Neural progenitor cell (in vitro differentiated cells): ENCODE results near the gene DNAAF2. TPM values are rescaled to one million over a fixed set of nuclear protein-coding genes. Genes with fewer than 3 reads are reported as not detected.

ENCODE experiments used
- DNase-seq: peaks from one replicate; pipeline ENCODE4 v3.0.0-alpha.2; 2016; ENCODE audit warnings: low spot score
- H2AFZ ChIP-seq: fragments of 200-600 bp; sonication (generic); replicated peaks from 2 replicates; pipeline ENCODE4 v1.6.1; 2016; ENCODE audit warnings: antibody characterized with exemption
- H3F3A ChIP-seq: fragments of 200-600 bp; sonication (generic); 2 replicates; pipeline ENCODE4 v1.6.1; 2016; ENCODE audit warnings: antibody characterized with exemption, low read depth
- H3K27ac ChIP-seq: fragments of 200-600 bp; sonication (generic); 2 replicates; pipeline ENCODE4 v1.5.1; 2016; ENCODE audit warnings: mild to moderate bottlenecking
- H3K27me3 ChIP-seq: fragments of 200-600 bp; sonication (generic); 2 replicates; pipeline ENCODE4 v1.6.1; 2016; ENCODE audit warnings: mild to moderate bottlenecking, moderate library complexity
- H3K36me3 ChIP-seq: fragments of 200-600 bp; sonication (generic); 2 replicates; pipeline ENCODE4 v1.5.1; 2016
- H3K4me1 ChIP-seq: fragments of 200-600 bp; sonication (generic); 2 replicates; pipeline ENCODE4 v1.6.1; 2016; ENCODE audit warnings: mixed run types
- H3K4me2 ChIP-seq: fragments of 200-600 bp; sonication (generic); 2 replicates; pipeline ENCODE4 v1.6.1; 2016
- H3K4me3 ChIP-seq: fragments of 200-600 bp; sonication (generic); 2 replicates; pipeline ENCODE4 v1.5.1; 2016
- H3K79me2 ChIP-seq: fragments of 200-600 bp; sonication (generic); 2 replicates; pipeline ENCODE4 v1.6.1; 2016; ENCODE audit warnings: low read depth
- H3K9ac ChIP-seq: fragments of 200-600 bp; sonication (generic); 2 replicates; pipeline ENCODE4 v1.6.1; 2016
- H3K9me3 ChIP-seq: fragments of 200-600 bp; sonication (generic); 2 replicates; pipeline ENCODE4 v1.5.1; 2016; ENCODE audit warnings: low read depth
- H4K20me1 ChIP-seq: fragments of 200-600 bp; sonication (generic); 2 replicates; pipeline ENCODE4 v1.6.1; 2016; ENCODE audit warnings: low read depth
- H3K27ac Mint-ChIP-seq: 3 replicates; pipeline ENCODE4 v1.8.0; 2021; ENCODE audit warnings: mixed read lengths
- H3K27me3 Mint-ChIP-seq: 2 replicates; pipeline ENCODE4 v1.8.0; 2022; ENCODE audit warnings: low read depth, mild to moderate bottlenecking, inconsistent platforms, moderate library complexity, mixed read lengths; ENCODE audit not compliant: insufficient read depth
- H3K36me3 Mint-ChIP-seq: 3 replicates; pipeline ENCODE4 v1.8.0; 2021; ENCODE audit warnings: mixed read lengths
- H3K4me1 Mint-ChIP-seq: 3 replicates; pipeline ENCODE4 v1.8.0; 2021; ENCODE audit warnings: mixed read lengths
- H3K4me3 Mint-ChIP-seq: 3 replicates; pipeline ENCODE4 v1.8.0; 2021; ENCODE audit warnings: mild to moderate bottlenecking, moderate library complexity, mixed read lengths
- H3K9me3 Mint-ChIP-seq: 3 replicates; pipeline ENCODE4 v1.8.0; 2020; ENCODE audit warnings: mixed read lengths
- CTCF ChIP-seq: fragments of 200-600 bp; sonication (generic); IDR thresholded peaks from 2 replicates; pipeline ENCODE4 v1.5.1; 2017; ENCODE audit warnings: antibody characterized with exemption, mild to moderate bottlenecking
- EZH2 ChIP-seq: fragments of 200-600 bp; sonication (generic); IDR thresholded peaks from 2 replicates; pipeline ENCODE4 v1.6.1; 2017; ENCODE audit warnings: antibody characterized with exemption, mild to moderate bottlenecking, moderate library complexity
- EZH2phosphoT487 ChIP-seq: fragments of 200-600 bp; sonication (generic); IDR thresholded peaks from 2 replicates; pipeline ENCODE4 v1.6.1; 2017; ENCODE audit warnings: antibody characterized with exemption
- total RNA-seq: library from RNA; depleted of rRNA; stranded (reverse); fragments of >200 nt; gene quantifications from 2 replicates; pipeline ENCODE4 v1.2.3, GENCODE V29; 2015; ENCODE audit warnings: low replicate concordance

Gene DNAAF2
- total RNA-seq, 1 donor from 2014 or later, result 35.1 TPM

- H4K20me1 ChIP-seq, result peaks cover 63% of the 10 kb centered on the region
- Mint-ChIP-seq H3K27me3 (peaks cover 5% of the 10 kb centered on the region), H3K4me3 (peak overlapping the region; percentile 27), H3K9me3 (no peaks in the 10 kb centered on the region), H3K27ac (no peak overlapping the region), H3K4me1 (peaks cover 34% of the 10 kb centered on the region), H3K36me3 (peaks cover 23% of the 10 kb centered on the region)
- H3K79me2 ChIP-seq, result peaks cover 70% of the 10 kb centered on the region
- no peak for TF ChIP-seq EZH2phosphoT487
- TF ChIP-seq CTCF, result no peak
- TF ChIP-seq EZH2, result no peak
- H3K4me3 ChIP-seq, result no peak overlapping the region
- H3K27ac ChIP-seq, result no peak overlapping the region
- H3K4me1 ChIP-seq, result peaks cover 22% of the 10 kb centered on the region
- no peak overlapping the region for H3K9ac ChIP-seq
- peaks cover 42% of the 10 kb centered on the region for H3F3A ChIP-seq
- H2AFZ ChIP-seq, result no peak overlapping the region
- H3K27me3 ChIP-seq, result no peaks in the 10 kb centered on the region
- H3K36me3 ChIP-seq, result peaks cover 25% of the 10 kb centered on the region
- no peak for DNase-seq
- H3K9me3 ChIP-seq, result no peaks in the 10 kb centered on the region
- H3K4me2 ChIP-seq, result peak overlapping the region; percentile 95
These were observed 11.7 kb downstream of the DNAAF2 start for GRCh38 chr14:49623387-49623786.

- Mint-ChIP-seq H3K9me3 (no peaks in the 10 kb centered on the region), H3K27me3 (peaks cover 5% of the 10 kb centered on the region), H3K27ac (no peak overlapping the region), H3K4me1 (peaks cover 34% of the 10 kb centered on the region), H3K36me3 (peaks cover 22% of the 10 kb centered on the region), H3K4me3 (peak overlapping the region; percentile 100)
- H4K20me1 ChIP-seq, result peaks cover 57% of the 10 kb centered on the region
- no peak overlapping the region for H2AFZ ChIP-seq
- H3K27ac ChIP-seq, result no peak overlapping the region
- H3K4me2 ChIP-seq, result peak overlapping the region; percentile 95
- H3F3A ChIP-seq, result peaks cover 48% of the 10 kb centered on the region
- TF ChIP-seq CTCF (no peak), EZH2phosphoT487 (no peak), EZH2 (no peak)
- peaks cover 25% of the 10 kb centered on the region for H3K36me3 ChIP-seq
- peaks cover 72% of the 10 kb centered on the region for H3K79me2 ChIP-seq
- peaks cover 22% of the 10 kb centered on the region for H3K4me1 ChIP-seq
- peak overlapping the region; percentile 72 for H3K4me3 ChIP-seq
- no peak overlapping the region for H3K9ac ChIP-seq
- no peaks in the 10 kb centered on the region for H3K27me3 ChIP-seq
- no peak for DNase-seq
- no peaks in the 10 kb centered on the region for H3K9me3 ChIP-seq
These were observed 12.9 kb downstream of the DNAAF2 start for GRCh38 chr14:49622022-49622607.

- H3K9me3 ChIP-seq, result no peaks in the 10 kb centered on the region
- H3K9me3 Mint-ChIP-seq, result no peaks in the 10 kb centered on the region
- H3K4me2 ChIP-seq, result peak overlapping the region; percentile 95
- H3K4me1 ChIP-seq, result peaks cover 22% of the 10 kb centered on the region
- H2AFZ ChIP-seq, result peak overlapping the region; percentile 17
- H3K4me1 Mint-ChIP-seq, result peaks cover 34% of the 10 kb centered on the region
- no peak overlapping the region for H3K27ac ChIP-seq
- peak overlapping the region; percentile 72 for H3K4me3 ChIP-seq
- peaks cover 54% of the 10 kb centered on the region for H4K20me1 ChIP-seq
- no peak overlapping the region for H3K27ac Mint-ChIP-seq
- peak overlapping the region; percentile 4 for H3K9ac ChIP-seq
- peaks cover 51% of the 10 kb centered on the region for H3F3A ChIP-seq
- peak overlapping the region; percentile 100 for H3K4me3 Mint-ChIP-seq
- peak; percentile 79 for DNase-seq
- peaks cover 69% of the 10 kb centered on the region for H3K79me2 ChIP-seq
- H3K27me3 Mint-ChIP-seq, result peaks cover 5% of the 10 kb centered on the region
- TF ChIP-seq EZH2, result peak; percentile 12
- peak; percentile 23 for TF ChIP-seq EZH2phosphoT487
- TF ChIP-seq CTCF, result no peak
- no peaks in the 10 kb centered on the region for H3K27me3 ChIP-seq
- H3K36me3 ChIP-seq, result peaks cover 22% of the 10 kb centered on the region
- peaks cover 20% of the 10 kb centered on the region for H3K36me3 Mint-ChIP-seq
These were observed 13.7 kb downstream of the DNAAF2 start for GRCh38 chr14:49621114-49621881.
